HG03135 (cell line): ENCODE data around the gene HCRT.
"Not testable (repeated sequence)": the region's sequence is repeated elsewhere in the genome, so short reads cannot be mapped to it uniquely, and the experiment has no call there.

Experiments
- ATAC-seq: cut with Tn5 transposase; IDR thresholded peaks from one replicate; pipeline ENCODE4 v1.9.1; 2021; ENCODE audit warnings: mild to moderate bottlenecking, moderate library complexity; ENCODE audit not compliant: unreplicated experiment

The HCRT gene

DNA sequence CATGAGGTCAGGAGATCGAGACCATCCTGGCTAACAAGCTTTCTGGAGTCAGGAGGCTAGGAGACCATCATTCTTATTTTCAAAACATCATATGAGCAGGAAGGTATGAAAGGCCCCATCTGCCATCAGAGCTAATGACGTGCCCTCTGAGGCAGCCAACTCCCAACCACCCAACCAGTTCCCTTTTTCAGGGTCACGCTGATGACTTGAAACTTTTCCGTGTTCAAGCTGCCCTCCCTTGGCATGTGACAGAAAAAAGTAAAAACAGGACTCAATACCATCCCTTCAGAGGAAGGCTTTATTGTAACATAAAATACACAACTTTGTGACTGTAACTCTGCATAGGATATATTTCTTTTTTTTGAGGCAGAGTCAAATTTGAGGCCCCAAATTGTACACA, 13.6 kb upstream of the HCRT start:
- no peak for ATAC-seq

DNA sequence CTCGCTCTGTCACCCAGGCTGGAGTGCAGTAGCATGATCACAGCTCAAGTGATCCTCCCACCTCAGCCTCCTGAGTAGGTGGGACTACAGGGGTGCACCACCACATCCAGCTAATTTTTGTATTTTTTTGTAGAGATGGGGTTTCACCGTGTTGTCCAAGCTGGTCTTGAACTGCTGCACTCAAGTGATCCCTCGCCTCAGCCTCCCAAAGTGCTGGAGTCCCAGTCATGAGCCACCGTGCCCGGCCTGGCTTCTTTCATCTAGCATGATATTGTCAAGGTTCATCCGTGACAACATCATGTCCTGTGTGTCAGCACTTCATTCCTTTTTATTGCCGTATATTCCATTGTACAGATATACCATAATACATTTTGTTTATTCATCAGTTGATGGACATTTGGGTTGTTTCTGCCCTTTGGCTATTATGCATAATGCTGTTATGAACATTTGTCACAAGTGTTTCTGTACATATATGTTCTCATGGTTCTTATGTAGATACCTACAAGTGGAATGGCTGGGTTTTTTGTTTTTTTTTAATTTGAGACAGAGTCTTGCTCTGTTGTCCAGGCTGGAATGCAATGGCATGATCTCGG, 12.4 kb upstream of the HCRT start:
- no peak for ATAC-seq

DNA sequence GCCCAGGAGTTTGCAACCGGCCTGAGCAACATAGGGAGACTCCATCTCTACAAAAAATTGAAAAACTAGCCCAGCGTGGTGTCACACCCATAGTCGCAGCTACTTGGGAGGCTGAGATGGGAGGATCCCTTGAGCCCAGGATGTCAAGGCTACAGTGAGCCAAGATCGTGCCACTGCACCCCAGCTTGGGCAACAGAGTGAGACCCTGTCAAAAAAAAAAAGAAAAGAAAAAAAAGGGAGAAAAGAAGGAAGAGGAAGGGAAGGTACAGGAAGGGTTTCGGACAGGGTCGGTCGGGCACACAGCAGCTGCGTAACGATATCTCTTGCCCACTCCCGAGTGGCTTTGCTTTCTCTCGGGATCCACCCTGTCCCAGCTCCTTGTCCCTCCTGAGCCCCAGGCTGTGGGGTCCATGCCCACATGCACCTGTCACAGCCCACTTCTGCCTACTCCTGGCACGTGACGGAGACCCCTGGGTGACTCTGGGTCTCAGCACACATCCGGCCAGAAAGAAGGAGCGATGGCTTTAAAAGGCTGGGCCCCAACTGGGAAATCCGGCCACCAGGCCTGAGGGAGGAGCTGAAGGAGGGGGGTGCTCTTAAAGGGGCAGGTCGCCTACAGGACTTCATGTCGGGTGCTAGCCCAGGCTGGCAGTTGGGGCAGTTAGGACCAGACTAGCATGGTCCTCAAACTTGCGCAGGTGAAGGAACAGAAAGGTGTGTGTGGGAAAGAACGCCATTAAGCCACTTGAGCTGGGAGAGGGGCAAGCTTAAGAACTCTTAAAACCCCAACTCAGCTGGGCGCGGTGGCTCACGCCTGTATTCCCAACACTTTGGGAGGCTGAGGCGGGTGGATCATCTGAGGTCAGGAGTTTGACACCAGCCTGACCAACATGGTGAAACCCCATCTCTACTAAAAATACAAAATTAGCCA, 9.0 kb upstream of the HCRT start, which contains the start of gene GHDC:
Gene GHDC, minus strand, starts transcription at position 526 of the 931 bp plus-strand sequence. CDS start 913 bp downstream, outside the sequence.
- peak; percentile 73 for ATAC-seq

DNA sequence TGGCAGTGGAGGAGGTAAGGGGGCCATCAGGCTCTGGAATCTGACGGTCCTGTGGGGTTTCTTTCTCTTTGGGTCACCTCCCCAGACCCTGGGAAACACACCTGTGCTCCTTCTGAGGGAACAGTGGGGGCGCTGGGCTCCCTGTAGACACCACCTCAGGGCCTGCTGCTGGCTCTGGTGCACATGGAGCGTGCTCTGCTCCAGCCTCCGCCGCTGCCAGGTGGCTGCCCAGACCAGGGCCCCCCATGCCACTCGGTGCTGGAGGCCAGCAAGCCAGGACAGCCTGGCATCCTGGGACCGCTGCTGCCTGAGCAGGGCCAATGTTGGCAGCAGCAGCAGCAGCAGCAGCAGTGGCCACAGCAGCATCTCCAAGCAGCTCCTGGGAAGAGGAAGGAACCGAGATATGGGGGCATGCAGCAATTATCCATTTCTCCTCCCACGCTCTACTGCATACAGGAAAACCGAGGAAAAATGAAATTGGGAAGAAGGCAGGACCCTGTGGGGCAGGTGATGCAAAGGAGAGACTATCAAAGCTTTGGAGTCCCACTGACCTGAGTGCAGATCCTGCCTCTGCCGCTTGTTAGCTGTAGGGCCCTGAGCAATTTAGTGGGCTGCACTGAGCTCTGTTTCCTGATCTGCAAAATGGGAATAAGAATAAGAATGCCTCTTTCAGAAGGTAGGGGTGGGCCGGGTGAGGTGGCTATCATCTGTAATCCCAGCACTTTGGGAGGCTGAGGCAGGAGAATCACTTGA, 8.1 kb upstream of the HCRT start:
- ATAC-seq, result no peak

DNA sequence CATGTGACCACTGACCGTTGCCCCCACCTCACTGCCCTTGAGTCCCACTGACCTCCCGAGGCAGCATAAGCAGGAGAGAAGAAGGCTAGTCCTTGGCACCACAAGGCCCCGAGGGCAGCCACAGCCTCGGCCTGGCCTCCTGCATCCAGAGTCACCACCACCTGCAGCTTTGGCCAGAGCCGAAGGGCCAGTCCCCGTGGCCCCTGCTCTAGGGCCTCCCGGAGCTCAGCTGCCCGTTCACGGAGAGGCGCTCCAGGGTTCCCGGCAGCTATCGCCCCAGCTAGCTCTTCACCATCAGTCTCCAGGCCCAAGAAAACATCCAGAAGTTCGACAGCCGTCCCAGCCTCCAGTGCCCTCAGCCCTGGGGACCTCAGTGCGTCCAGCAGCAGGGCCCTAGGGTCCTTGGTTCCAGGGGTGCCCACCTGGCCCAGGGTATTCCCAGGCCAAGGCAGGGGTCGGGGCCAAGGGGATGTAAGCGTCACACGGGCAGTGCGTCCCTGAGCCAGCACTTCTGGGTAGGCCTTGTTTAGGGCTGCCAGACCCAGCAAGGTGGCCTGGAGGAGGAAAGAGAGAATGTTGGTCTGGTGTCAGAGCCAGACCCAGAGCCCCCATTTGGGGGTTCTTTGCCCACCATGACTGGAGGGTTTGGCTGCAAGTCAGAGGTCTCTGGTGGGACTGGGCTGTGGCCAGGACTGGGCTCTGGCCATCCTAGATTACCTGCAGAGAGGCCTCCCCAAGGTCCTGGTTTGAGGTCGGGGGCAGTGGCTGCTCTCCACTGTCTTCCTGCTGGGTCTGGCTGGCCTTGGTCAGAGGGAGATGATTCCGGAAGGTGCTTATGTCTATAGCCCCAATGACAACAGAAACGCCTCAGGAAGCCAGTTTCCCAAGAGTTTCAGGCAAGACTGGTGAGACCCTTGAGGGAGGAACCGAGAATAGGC, 7.2 kb upstream of the HCRT start:
- ATAC-seq, result no peak

DNA sequence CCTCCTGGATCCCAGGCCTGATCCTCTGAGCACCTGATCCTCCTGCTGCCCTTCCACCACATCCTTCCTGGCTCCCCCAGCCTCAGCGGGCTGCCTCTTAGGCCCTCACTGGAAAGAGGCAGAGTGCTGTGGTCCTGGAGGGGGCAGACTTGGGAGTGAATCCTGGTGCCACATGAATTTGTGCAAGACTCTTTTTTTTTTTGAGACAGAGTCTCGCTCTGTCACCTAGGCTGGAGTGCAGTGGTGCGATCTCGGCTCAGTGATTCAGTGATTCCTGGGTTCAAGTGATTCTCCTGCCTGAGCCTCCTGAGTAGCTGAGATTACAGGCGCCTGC, 6.0 kb upstream of the HCRT start:
- no peak for ATAC-seq

DNA sequence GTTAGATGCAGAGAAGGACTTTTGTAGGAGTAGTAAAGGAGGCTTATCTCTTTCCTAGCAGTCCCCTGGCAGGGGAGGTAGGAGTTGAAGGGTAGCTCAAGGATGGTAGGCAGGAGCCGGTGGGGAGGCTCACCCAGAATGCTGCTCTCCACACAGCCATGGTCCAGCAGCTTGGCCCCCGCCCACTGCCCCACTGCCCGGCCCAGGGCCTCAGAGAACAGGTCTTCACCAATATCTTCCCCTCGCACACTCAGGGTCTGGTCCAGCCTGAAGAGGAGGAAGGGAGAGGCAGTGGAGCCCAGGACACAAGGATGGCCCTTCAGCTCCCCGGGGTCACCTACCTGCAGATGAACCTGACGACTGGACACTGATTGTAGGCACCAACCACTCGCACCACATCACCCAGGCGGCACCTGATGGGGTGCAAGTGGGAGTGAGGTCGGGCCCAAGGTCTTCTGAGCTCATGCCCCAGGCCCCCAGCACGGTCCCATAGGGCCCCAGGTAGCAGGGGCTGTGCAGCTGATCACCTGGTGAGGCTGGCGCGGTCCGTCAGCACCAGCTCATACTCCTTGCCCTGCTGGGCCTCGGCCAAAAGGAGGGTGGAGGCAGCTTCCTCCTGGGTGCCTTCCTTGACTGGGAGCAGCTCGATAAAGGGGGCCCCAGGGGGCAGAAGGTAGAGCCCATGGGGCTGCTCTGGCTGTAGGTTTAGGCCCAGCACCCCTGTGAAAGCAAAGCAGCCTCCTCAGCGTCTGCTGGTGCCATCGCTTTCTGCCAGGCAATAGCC, 5.4 kb upstream of the HCRT start:
- no peak for ATAC-seq

DNA sequence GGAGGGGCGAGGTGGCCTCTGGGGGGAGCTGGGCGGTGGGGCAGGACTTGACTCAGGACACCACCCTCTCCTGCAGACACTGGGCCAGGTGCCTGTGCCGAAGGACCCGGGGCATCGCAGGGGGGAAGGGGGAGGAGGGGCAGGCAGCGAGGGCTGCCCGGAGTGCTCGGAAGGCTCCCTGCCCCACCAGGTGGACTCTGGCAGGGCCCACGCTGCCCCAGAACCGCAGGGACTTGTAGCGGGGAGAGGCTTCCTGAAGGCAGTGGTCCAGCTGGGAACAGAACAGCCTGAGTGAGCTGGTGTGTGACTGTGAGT, 4.4 kb upstream of the HCRT start:
- no peak for ATAC-seq

DNA sequence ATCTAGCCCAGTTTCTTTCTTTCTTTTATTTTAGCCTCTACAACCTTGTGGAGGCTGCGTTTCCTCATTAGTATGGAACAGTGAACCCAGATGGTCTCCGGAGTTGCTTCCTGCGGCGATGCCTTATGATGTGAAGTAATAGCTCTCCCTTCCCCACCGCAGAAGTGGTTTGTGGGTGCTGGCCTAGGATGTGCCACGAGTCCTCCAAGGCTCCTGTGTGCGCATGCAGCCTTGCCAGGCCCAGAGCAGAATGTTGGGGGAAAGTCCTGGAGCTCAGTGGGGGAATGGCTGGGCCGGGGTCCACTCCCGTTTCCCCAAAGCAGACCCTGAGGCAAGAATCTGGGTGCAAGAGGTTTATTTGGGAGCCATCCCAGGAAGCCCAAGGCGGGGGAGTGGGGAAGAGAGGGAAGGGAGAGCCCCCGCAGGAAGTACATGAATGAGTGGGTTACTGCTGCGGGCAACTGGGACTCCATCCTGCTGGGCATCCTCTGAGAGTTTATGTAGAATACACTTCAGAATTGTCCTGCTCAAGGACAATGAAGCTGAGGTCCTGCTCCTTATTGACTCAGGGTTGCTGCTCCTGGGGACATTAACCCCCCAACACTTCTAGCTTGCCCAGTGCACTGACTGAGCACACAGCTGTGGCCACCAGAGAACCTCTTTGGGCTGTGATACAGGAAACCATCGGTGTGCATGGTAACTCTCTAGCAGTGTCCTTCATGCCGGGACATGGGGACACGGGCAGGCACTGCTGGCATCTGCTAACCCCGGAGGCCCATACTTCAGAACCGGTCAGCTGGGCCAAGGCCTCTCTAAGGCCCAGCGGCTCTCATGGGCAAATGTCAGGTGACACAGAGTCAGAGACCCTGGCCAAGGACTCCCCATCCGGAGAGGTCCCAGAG, 3.7 kb upstream of the HCRT start:
- ATAC-seq, result no peak

DNA sequence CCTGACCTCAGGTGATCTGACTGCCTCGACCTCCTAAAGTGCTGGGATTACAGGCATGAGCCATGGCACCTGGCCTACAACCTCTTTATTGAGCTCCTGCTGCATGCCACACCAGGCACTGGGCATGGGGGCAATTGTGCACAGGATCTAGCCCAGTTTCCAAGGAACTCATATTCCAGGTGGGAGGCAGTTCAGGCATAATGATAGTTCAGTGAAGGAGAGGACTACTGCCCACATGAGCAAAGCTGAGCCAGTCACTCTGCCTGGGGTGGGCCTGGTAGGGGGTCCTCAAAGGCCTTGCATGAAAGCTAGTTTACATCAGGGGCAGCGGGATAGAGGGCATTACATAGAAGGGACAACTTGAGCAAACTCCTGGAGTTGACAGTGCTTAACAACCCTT, 2.6 kb upstream of the HCRT start:
- ATAC-seq, result no peak

DNA sequence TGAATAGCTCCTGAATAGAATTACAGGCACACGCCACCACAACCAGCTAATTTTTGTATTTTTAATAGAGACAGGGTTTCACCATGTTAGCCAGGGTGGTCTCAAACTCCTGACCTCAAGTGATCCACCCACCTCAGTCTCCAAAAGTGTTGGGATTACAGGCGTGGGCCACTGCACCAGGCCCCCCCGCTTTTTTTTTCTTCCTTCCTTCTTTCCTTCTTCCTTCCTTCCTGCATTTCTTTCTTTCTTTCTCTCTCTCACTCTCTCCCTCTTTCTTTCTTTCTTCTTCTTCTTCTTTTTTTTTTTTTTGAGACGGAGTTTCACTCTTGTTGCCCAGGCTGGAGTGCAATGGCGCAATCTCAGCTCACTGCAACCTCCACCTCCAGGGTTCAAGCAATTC, 939 bp upstream of the HCRT start:
- not testable (repeated sequence) for ATAC-seq

DNA sequence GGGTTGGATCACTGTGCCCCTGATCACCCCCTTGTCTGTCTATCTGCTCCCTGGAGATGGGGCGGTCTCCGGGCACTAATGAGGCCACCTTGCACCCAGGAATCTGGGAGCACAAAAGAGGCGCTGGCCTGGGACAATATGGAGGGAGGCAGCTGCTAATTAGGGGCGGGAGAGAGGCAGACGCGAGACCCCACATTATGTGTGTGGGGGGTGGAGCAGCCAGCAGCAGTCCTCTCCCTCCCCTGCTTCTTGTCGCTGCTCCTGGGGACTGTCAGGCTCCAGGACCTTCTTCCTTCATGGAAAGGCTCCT, 324 bp upstream of the HCRT start:
- no peak for ATAC-seq

DNA sequence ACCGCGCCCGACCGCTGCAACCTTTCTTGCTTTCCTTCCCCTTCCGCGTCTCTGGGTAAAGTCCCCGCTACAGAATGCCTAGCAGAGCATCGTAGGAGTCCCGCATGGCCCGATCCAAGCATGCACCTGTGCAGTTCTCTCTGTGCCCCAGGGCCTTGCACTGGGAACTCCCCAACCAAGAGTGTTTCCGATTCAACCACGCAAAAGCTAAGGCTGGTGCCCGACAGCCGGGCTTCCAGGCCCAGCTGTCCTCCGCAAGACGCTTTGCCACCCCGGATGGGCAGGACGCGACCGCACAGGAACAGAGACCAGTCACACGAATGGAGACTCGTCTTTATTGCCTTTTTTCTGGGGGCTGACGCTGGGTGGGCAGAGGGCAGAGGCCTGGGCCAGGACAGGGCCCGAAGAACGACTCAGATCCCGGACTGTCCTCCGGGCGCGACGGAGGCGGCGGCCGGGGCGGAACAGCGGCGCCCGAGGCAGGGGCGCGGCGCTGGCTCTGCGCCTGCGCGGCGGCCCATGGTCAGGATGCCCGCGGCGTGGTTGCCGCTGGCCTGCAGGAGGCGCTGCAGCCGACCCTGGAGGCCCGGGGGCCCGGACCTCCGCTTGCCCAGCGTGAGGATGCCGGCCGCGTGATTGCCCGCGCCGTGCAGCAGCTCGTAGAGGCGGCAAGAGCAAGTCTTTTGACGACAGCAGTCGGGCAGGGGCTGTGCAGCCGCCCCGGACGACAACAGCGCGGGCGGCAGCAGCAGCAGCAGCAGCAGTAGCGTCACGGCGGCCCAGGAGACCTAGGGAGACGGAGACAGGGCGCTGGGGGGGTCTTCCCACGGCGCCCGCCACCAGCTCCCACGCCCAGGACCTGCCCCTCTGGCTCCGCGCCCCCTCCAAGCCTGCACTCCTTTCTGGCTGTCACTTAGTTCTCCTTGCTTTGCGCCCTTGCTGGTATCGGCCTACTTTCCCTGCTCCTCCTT, 1.2 kb downstream of the HCRT start:
- ATAC-seq, result peak; percentile 57

DNA sequence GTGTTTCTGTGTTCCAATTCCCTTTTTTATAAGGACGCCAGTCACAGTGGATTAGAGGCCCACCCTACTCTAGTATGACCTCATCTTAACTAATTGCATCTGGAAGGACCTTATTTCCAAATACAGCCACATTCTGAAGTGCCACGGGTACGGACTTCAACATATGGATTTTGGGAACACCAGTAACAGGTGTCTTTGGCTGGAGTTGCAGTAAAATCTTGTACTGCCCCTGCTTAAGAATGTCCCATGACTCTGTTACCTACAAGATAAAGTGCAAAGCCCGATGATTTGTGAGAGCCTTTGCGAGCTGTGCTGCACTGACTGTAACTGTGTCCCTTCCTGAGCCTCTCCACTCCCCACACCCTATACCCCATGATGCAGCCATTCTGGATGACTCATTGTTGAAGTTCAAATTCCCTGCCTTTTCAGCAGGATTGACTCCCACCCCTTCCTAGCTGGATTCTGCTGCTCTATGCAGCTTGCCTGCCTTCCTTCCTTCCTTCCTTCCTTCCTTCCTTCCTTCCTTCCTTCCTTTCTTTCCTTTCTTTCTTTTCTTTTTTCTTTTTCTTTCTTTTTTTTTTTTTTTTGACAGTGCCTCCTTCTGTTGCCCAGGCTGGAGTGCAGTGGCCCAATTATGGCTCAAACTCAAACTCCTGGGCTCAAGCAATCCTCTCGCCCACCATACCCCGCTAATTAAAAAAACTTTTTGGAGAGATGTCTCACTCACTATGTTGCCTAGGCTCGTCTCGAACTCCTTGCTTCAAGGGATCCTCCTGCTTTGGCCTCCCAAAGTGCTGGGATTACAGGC, 2.1 kb downstream of the HCRT start:
- ATAC-seq, result no peak

DNA sequence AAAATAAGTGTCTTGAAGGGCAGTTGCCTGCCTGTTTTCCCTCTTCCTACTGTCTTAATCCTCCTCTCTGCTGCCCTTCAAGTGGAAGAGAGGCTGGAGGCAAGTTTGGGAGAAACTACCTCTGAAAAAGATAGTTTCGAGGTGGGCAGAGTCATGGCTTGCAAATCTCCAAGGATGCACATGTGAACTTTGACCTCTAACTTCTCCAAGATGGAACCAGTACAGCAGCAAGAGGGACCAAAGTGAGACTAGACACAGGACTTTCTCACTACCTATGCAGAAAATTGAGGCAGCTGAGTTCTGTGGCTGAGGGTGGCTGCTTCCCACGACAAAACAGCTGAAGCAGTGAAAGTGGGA, 3.4 kb downstream of the HCRT start:
- no peak for ATAC-seq

DNA sequence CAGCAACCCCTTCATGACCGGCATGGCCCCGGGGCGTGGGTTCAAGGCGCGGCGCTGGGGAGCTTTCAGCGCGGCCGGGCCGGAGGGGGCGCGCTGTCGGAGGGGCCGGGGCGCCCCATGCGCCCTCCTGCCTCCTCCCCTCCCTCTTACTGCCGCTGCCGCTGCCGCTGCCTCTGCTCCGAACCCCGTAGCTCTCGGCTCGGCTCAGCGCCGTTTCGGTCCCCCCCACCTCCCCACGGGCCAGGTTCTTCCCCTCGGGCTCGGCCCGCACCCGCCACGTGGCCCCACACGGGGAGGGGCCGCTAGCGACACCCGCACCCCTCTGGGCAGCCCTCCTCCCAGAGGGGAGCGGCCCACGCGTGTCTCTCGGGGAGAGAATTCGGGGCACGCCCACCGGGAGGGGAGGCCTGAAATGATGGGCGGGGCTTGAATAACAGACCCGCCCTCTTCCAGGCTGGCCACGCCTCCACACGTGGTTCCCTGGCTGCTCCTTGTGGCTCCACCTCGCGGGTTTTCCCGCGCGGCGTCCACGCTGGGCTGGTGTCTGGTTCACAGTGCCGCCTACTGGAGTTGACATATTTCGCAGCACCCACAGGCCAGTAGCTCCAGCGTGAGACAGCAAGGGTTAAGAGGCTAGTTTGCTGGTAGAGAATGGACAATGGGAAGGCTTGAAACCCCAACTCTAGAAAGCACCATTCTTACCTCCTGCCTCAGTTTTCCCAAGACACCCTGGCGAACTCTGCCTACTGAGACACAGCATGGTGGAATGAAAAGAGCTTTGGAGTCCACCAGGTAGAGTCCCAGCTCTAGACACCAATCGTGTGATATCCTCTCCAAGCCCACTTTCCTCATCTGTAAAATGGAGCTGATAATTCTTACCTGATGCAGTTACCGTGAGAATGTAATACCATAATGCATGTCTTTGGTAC, 4.1 kb downstream of the HCRT start, which contains the start of gene KCNH4:
Gene KCNH4, minus strand, starts transcription at position 221 of the 929 bp plus-strand sequence. Its CDS starts 197 bp downstream, at position 24.
- ATAC-seq, result no peak
